HEK293 (cell line): ENCODE measurements around the gene NDUFS7.

Experiments
- SP3 ChIP-seq: fragments of 450-650 bp; formaldehyde crosslinking; IDR thresholded peaks from 2 replicates; pipeline ENCODE4 v1.5.1; 2016; ENCODE audit warnings: missing biosample characterization, missing genetic modification characterization
- ZFP41 ChIP-seq: fragments of 450-650 bp; formaldehyde crosslinking; IDR thresholded peaks from 2 replicates; pipeline ENCODE4 v1.5.1; 2016; ENCODE audit warnings: missing biosample characterization, missing genetic modification characterization, borderline replicate concordance
- ZNF274 ChIP-seq, 2 experiments: fragments of 200-500 bp in 1 of 2; fragments of 450-650 bp in 1 of 2; sonication (Bioruptor generic) in 1 of 2; formaldehyde crosslinking in 1 of 2; IDR thresholded peaks; 2 replicates each; pipeline versions ENCODE4 v1.5.1 to v1.6.1; 2014 to 2016; ENCODE audit warnings: borderline replicate concordance in 1 of 2, inconsistent platforms in 1 of 2, low read length in 1 of 2, missing biosample characterization in 1 of 2, missing genetic modification characterization in 1 of 2
- ZNF660 ChIP-seq: fragments of 450-650 bp; IDR thresholded peaks from 2 replicates; pipeline ENCODE4 v1.5.1; 2018; ENCODE audit warnings: missing biosample characterization, mild to moderate bottlenecking, missing genetic modification characterization
- TF ChIP-seq, protein P1 (sequence below): fragments of 450-650 bp; formaldehyde crosslinking; IDR thresholded peaks from 2 replicates; pipeline ENCODE4 v1.5.1; 2016; ENCODE audit warnings: missing biosample characterization, missing genetic modification characterization
- TF ChIP-seq, protein P2 (sequence below): fragments of 450-650 bp; formaldehyde crosslinking; IDR thresholded peaks from 2 replicates; pipeline ENCODE4 v1.5.1; 2016; ENCODE audit warnings: missing biosample characterization, missing genetic modification characterization

DNA sequence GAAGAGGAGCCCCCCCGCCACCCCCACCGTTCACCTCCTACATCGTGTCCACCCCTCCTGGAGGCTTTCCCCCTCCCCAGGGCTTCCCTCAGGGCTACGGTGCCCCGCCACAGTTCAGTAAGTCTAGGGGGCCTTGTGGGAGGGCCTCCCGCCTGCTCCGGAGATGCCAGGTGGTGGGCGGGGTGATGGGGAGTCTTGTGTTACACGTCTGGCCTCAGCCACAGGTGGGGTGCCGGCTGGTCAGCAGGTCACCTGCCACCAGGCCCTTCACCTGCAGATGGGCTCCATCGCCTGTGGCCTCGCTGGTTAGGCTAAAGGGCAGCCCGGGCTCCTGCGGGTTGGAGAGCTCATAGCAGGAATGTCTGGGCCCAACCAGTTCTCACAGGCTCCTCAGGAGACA, 46.5 kb downstream of the NDUFS7 start:
- TF ChIP-seq ZFP41, result no peak
- TF ChIP-seq, protein P1, sequence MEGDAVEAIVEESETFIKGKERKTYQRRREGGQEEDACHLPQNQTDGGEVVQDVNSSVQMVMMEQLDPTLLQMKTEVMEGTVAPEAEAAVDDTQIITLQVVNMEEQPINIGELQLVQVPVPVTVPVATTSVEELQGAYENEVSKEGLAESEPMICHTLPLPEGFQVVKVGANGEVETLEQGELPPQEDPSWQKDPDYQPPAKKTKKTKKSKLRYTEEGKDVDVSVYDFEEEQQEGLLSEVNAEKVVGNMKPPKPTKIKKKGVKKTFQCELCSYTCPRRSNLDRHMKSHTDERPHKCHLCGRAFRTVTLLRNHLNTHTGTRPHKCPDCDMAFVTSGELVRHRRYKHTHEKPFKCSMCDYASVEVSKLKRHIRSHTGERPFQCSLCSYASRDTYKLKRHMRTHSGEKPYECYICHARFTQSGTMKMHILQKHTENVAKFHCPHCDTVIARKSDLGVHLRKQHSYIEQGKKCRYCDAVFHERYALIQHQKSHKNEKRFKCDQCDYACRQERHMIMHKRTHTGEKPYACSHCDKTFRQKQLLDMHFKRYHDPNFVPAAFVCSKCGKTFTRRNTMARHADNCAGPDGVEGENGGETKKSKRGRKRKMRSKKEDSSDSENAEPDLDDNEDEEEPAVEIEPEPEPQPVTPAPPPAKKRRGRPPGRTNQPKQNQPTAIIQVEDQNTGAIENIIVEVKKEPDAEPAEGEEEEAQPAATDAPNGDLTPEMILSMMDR (tag by site-specific recombination), result no peak
- no peak for TF ChIP-seq SP3 (tag by site-specific recombination)
- TF ChIP-seq, protein P2, sequence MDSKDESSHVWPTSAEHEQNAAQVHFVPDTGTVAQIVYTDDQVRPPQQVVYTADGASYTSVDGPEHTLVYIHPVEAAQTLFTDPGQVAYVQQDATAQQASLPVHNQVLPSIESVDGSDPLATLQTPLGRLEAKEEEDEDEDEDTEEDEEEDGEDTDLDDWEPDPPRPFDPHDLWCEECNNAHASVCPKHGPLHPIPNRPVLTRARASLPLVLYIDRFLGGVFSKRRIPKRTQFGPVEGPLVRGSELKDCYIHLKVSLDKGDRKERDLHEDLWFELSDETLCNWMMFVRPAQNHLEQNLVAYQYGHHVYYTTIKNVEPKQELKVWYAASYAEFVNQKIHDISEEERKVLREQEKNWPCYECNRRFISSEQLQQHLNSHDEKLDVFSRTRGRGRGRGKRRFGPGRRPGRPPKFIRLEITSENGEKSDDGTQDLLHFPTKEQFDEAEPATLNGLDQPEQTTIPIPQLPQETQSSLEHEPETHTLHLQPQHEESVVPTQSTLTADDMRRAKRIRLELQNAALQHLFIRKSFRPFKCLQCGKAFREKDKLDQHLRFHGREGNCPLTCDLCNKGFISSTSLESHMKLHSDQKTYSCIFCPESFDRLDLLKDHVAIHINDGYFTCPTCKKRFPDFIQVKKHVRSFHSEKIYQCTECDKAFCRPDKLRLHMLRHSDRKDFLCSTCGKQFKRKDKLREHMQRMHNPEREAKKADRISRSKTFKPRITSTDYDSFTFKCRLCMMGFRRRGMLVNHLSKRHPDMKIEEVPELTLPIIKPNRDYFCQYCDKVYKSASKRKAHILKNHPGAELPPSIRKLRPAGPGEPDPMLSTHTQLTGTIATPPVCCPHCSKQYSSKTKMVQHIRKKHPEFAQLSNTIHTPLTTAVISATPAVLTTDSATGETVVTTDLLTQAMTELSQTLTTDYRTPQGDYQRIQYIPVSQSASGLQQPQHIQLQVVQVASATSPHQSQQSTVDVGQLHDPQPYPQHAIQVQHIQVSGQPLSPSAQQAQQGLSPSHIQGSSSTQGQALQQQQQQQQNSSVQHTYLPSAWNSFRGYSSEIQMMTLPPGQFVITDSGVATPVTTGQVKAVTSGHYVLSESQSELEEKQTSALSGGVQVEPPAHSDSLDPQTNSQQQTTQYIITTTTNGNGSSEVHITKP, result no peak
- no peak for TF ChIP-seq ZNF660 (tag by site-specific recombination)
- no peak for TF ChIP-seq ZNF274 (IDR thresholded peaks at IDR 0.05; ENCODE audit: low read length)
- no peak for TF ChIP-seq ZNF274 (tag by site-specific recombination; IDR thresholded peaks at IDR 0.05; ENCODE audit: borderline replicate concordance)
